Femur (tissue), 1 donor: ENCODE measurements around the gene SPCS3.

Experiments used
- DNase-seq: peaks from one replicate; pipeline ENCODE4 v3.0.0-alpha.2; 2017

SPCS3 gene

GRCh38 chr4:176350671-176351070, 30.9 kb downstream of the SPCS3 start:
- DNase-seq, result no peak

- DNase-seq, result no peak
Measured at GRCh38 chr4:176354884-176355283, 35.1 kb downstream of the SPCS3 start.

GRCh38 chr4:176357359-176358082, 37.8 kb downstream of the SPCS3 start:
- no peak for DNase-seq

GRCh38 chr4:176358083-176358469, 38.3 kb downstream of the SPCS3 start:
- DNase-seq, result no peak

- DNase-seq, result no peak
Measured at GRCh38 chr4:176359590-176359989, 39.8 kb downstream of the SPCS3 start.

GRCh38 chr4:176360446-176360845, 40.7 kb downstream of the SPCS3 start:
- DNase-seq, result no peak

- no peak for DNase-seq
Measured at GRCh38 chr4:176363072-176363471, 43.3 kb downstream of the SPCS3 start.

GRCh38 chr4:176367771-176368465, 48.2 kb downstream of the SPCS3 start:
- DNase-seq, result no peak

- DNase-seq, result no peak
Measured at GRCh38 chr4:176376032-176376614, 56.4 kb downstream of the SPCS3 start.

- no peak for DNase-seq
Measured at GRCh38 chr4:176377780-176378179, 58.0 kb downstream of the SPCS3 start.

GRCh38 chr4:176380352-176381157, 60.8 kb downstream of the SPCS3 start:
- no peak for DNase-seq
